ENCODE results near the gene CHAC1. TPM values are rescaled to one million over a fixed set of nuclear protein-coding genes. Genes with fewer than 3 reads are reported as not detected.

CHAC1 gene
- total RNA-seq, 1 donor from 2014 or later: 0.52 TPM

DNA sequence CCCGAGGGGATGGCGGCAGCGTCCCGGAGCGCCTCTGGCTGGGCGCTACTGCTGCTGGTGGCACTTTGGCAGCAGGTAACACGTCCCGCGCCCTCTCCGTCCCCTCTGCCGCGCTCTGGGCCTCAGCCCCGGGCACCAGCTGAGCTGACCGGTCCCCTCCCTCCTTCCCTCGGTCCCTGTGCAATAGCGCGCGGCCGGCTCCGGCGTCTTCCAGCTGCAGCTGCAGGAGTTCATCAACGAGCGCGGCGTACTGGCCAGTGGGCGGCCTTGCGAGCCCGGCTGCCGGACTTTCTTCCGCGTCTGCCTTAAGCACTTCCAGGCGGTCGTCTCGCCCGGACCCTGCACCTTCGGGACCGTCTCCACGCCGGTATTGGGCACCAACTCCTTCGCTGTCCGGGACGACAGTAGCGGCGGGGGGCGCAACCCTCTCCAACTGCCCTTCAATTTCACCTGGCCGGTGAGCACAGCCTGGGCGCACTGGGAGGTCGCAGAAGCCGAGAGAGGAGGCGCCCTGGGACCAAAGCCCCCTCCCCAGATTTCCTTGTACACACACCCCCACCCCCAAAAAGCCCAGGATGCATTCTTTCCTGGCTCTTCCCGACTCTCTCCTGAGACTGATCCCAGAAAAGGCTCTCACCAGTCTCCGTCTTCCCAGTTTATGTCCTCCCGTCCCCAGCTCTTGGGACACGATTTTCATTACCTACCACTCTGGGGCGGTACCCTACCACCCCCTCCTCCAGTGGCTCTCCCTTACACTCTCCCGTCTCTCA is 23.4 kb upstream of the CHAC1 start:
- peaks cover 0 to 6% (median 0%) of the 10 kb centered on the region in 3 donors for H3K36me3 ChIP-seq (ENCODE audit: control insufficient read depth in 3 of 3, insufficient read depth in 3 of 3, low read length in 3 of 3)
- H3K9me3 ChIP-seq (ENCODE audit: control insufficient read depth in 3 of 3, low read length in 3 of 3): no peaks in the 10 kb centered on the region
- H3K9ac ChIP-seq (ENCODE audit: low read depth in 1 of 3, low read length in 3 of 3): peak overlapping the region; percentile 33 to 77 (median 68)
- peaks cover 68 to 71% (median 69%) of the 10 kb centered on the region in 3 donors for H3K27me3 ChIP-seq (ENCODE audit: control insufficient read depth in 3 of 3, insufficient read depth in 3 of 3, low read length in 3 of 3)
- H3K27ac ChIP-seq (ENCODE audit: low read depth, low read length): peak overlapping the region; percentile 54
- peaks cover 35 to 63% (median 50%) of the 10 kb centered on the region in 3 donors for H3K4me1 ChIP-seq (ENCODE audit: control insufficient read depth in 3 of 3, insufficient read depth in 3 of 3, low read length in 3 of 3)
- peak overlapping the region; percentile 70 to 78 (median 77) for H3K4me3 ChIP-seq (ENCODE audit: low read length in 3 of 3)

DNA sequence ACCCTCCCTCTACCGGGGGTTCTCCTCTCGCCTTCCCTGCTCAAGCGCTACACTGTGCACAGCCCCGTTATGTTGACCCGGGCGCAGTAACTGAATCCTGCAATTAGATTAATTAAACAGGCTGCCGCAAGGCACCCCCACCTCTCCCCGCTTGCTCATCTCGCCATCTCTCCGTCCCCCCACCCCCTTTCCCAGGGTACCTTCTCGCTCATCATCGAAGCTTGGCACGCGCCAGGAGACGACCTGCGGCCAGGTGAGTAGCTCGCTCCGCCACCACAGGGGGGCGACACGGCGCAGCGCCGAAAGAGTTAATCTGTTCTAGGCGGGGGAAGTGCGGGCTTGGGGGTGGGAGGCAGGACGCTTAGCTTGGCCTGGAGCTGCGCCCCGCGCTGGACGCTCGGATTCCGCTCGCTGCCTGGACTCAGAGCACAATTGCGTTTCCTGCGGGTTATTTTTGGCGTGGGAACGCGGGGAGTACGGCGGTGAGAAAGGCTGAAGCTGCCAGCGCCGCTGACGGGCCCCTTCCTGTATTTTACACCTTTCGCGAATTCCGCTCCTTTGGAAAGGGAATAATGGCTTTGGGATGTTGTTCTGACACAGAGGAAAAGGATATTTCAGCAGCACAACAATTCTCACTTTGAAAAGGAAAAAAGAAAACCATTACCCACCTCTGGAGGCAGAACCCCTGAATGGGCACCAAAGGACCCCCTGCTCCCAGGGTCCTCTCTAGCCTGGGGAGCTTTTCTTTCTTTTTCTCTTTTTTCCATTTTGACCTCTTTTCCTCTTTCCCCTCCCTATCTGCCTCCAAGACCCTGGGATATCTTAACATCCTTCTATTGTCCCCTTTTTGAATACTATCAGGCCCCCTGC is 22.6 kb upstream of the CHAC1 start:
- Histone ChIP-seq H3K36me3 (ENCODE audit: control insufficient read depth in 3 of 3, insufficient read depth in 3 of 3, low read length in 3 of 3) (peaks cover 0 to 10% (median 4%) of the 10 kb centered on the region in 3 donors), H3K9ac (ENCODE audit: low read depth in 1 of 3, low read length in 3 of 3) (peak overlapping the region in 2 of 3 donors; percentile 68 to 77), H3K4me3 (ENCODE audit: low read length in 3 of 3) (peak overlapping the region; percentile 70 to 78 (median 77)), H3K9me3 (ENCODE audit: control insufficient read depth in 3 of 3, low read length in 3 of 3) (no peaks in the 10 kb centered on the region), H3K27ac (ENCODE audit: low read depth, low read length) (peak overlapping the region; percentile 71), H3K4me1 (ENCODE audit: control insufficient read depth in 3 of 3, insufficient read depth in 3 of 3, low read length in 3 of 3) (peaks cover 35 to 70% (median 56%) of the 10 kb centered on the region in 3 donors), H3K27me3 (ENCODE audit: control insufficient read depth in 3 of 3, insufficient read depth in 3 of 3, low read length in 3 of 3) (peaks cover 63 to 70% (median 64%) of the 10 kb centered on the region in 3 donors)

GRCh38 chr15:40931300-40932142 is 21.8 kb upstream of the CHAC1 start:
- Histone ChIP-seq H3K27ac (ENCODE audit: low read depth, low read length) (peak overlapping the region; percentile 71), H3K27me3 (ENCODE audit: control insufficient read depth in 3 of 3, insufficient read depth in 3 of 3, low read length in 3 of 3) (peaks cover 55 to 62% (median 57%) of the 10 kb centered on the region in 3 donors), H3K9ac (ENCODE audit: low read depth in 1 of 3, low read length in 3 of 3) (peak overlapping the region in 2 of 3 donors; percentile 32 to 77), H3K36me3 (ENCODE audit: control insufficient read depth in 3 of 3, insufficient read depth in 3 of 3, low read length in 3 of 3) (peaks cover 0 to 10% (median 4%) of the 10 kb centered on the region in 3 donors), H3K4me1 (ENCODE audit: control insufficient read depth in 3 of 3, insufficient read depth in 3 of 3, low read length in 3 of 3) (peaks cover 29 to 69% (median 59%) of the 10 kb centered on the region in 3 donors), H3K4me3 (ENCODE audit: low read length in 3 of 3) (peak overlapping the region; percentile 70 to 78 (median 77)), H3K9me3 (ENCODE audit: control insufficient read depth in 3 of 3, low read length in 3 of 3) (no peaks in the 10 kb centered on the region)

DNA sequence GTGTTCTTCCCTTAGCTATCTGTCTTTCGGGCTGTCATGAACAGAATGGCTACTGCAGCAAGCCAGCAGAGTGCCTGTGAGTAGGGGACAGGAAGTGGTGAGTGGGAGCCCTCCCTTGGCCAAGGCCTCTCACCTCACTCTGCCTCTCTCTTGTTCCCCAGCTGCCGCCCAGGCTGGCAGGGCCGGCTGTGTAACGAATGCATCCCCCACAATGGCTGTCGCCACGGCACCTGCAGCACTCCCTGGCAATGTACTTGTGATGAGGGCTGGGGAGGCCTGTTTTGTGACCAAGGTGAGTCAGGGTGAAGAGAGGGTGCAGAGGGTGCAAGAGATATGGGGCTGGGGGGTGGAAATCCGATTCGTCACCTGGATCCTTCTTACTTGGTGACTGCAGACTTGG is 21.1 kb upstream of the CHAC1 start:
- Histone ChIP-seq H3K36me3 (ENCODE audit: control insufficient read depth in 3 of 3, insufficient read depth in 3 of 3, low read length in 3 of 3) (peaks cover 0 to 10% (median 4%) of the 10 kb centered on the region in 3 donors), H3K27ac (ENCODE audit: low read depth, low read length) (peak overlapping the region; percentile 71), H3K4me3 (ENCODE audit: low read length in 3 of 3) (peak overlapping the region; percentile 70 to 78 (median 77)), H3K4me1 (ENCODE audit: control insufficient read depth in 3 of 3, insufficient read depth in 3 of 3, low read length in 3 of 3) (peaks cover 31 to 69% (median 62%) of the 10 kb centered on the region in 3 donors), H3K27me3 (ENCODE audit: control insufficient read depth in 3 of 3, insufficient read depth in 3 of 3, low read length in 3 of 3) (peaks cover 49 to 56% (median 50%) of the 10 kb centered on the region in 3 donors), H3K9ac (ENCODE audit: low read depth in 1 of 3, low read length in 3 of 3) (peak overlapping the region in 2 of 3 donors; percentile 32 to 77), H3K9me3 (ENCODE audit: control insufficient read depth in 3 of 3, low read length in 3 of 3) (no peaks in the 10 kb centered on the region)

GRCh38 chr15:40932649-40933516 is 20.4 kb upstream of the CHAC1 start:
- Histone ChIP-seq H3K4me3 (ENCODE audit: low read length in 3 of 3) (peak overlapping the region in 2 of 3 donors; percentile 7 to 77), H3K27me3 (ENCODE audit: control insufficient read depth in 3 of 3, insufficient read depth in 3 of 3, low read length in 3 of 3) (peaks cover 46 to 50% (median 47%) of the 10 kb centered on the region in 3 donors), H3K36me3 (ENCODE audit: control insufficient read depth in 3 of 3, insufficient read depth in 3 of 3, low read length in 3 of 3) (peaks cover 0 to 10% (median 4%) of the 10 kb centered on the region in 3 donors), H3K27ac (ENCODE audit: low read depth, low read length) (no peak overlapping the region), H3K4me1 (ENCODE audit: control insufficient read depth in 3 of 3, insufficient read depth in 3 of 3, low read length in 3 of 3) (peaks cover 38 to 76% (median 67%) of the 10 kb centered on the region in 3 donors), H3K9ac (ENCODE audit: low read depth in 1 of 3, low read length in 3 of 3) (peak overlapping the region in 1 of 3 donors; percentile 77), H3K9me3 (ENCODE audit: control insufficient read depth in 3 of 3, low read length in 3 of 3) (no peaks in the 10 kb centered on the region)

- peaks cover 0 to 10% (median 4%) of the 10 kb centered on the region in 3 donors for H3K36me3 ChIP-seq (ENCODE audit: control insufficient read depth in 3 of 3, insufficient read depth in 3 of 3, low read length in 3 of 3)
- no peak overlapping the region for H3K4me3 ChIP-seq (ENCODE audit: low read length in 3 of 3)
- H3K9ac ChIP-seq (ENCODE audit: low read depth in 1 of 3, low read length in 3 of 3): no peak overlapping the region
- H3K27ac ChIP-seq (ENCODE audit: low read depth, low read length): no peak overlapping the region
- H3K27me3 ChIP-seq (ENCODE audit: control insufficient read depth in 3 of 3, insufficient read depth in 3 of 3, low read length in 3 of 3): peaks cover 42 to 46% (median 46%) of the 10 kb centered on the region in 3 donors
- H3K4me1 ChIP-seq (ENCODE audit: control insufficient read depth in 3 of 3, insufficient read depth in 3 of 3, low read length in 3 of 3): peaks cover 40 to 77% (median 72%) of the 10 kb centered on the region in 3 donors
- no peaks in the 10 kb centered on the region for H3K9me3 ChIP-seq (ENCODE audit: control insufficient read depth in 3 of 3, low read length in 3 of 3)
Measured at GRCh38 chr15:40933517-40933902, 19.8 kb upstream of the CHAC1 start.

GRCh38 chr15:40934457-40934856 is 18.8 kb upstream of the CHAC1 start:
- Histone ChIP-seq H3K27me3 (ENCODE audit: control insufficient read depth in 3 of 3, insufficient read depth in 3 of 3, low read length in 3 of 3) (peaks cover 32 to 37% (median 37%) of the 10 kb centered on the region in 3 donors), H3K9me3 (ENCODE audit: control insufficient read depth in 3 of 3, low read length in 3 of 3) (no peaks in the 10 kb centered on the region), H3K27ac (ENCODE audit: low read depth, low read length) (no peak overlapping the region), H3K4me1 (ENCODE audit: control insufficient read depth in 3 of 3, insufficient read depth in 3 of 3, low read length in 3 of 3) (peaks cover 31 to 68% (median 67%) of the 10 kb centered on the region in 3 donors), H3K4me3 (ENCODE audit: low read length in 3 of 3) (no peak overlapping the region), H3K9ac (ENCODE audit: low read depth in 1 of 3, low read length in 3 of 3) (no peak overlapping the region), H3K36me3 (ENCODE audit: control insufficient read depth in 3 of 3, insufficient read depth in 3 of 3, low read length in 3 of 3) (peaks cover 0 to 10% (median 4%) of the 10 kb centered on the region in 3 donors)

GRCh38 chr15:40936234-40936708 is 17.0 kb upstream of the CHAC1 start:
- Histone ChIP-seq H3K9me3 (ENCODE audit: control insufficient read depth in 3 of 3, low read length in 3 of 3) (no peaks in the 10 kb centered on the region), H3K27me3 (ENCODE audit: control insufficient read depth in 3 of 3, insufficient read depth in 3 of 3, low read length in 3 of 3) (peaks cover 14 to 18% (median 18%) of the 10 kb centered on the region in 3 donors), H3K4me3 (ENCODE audit: low read length in 3 of 3) (peak overlapping the region in 1 of 3 donors; percentile 6), H3K9ac (ENCODE audit: low read depth in 1 of 3, low read length in 3 of 3) (peak overlapping the region in 1 of 3 donors; percentile 40), H3K36me3 (ENCODE audit: control insufficient read depth in 3 of 3, insufficient read depth in 3 of 3, low read length in 3 of 3) (peaks cover 0 to 10% (median 4%) of the 10 kb centered on the region in 3 donors), H3K4me1 (ENCODE audit: control insufficient read depth in 3 of 3, insufficient read depth in 3 of 3, low read length in 3 of 3) (peaks cover 28 to 64% (median 64%) of the 10 kb centered on the region in 3 donors), H3K27ac (ENCODE audit: low read depth, low read length) (no peak overlapping the region)
